Mucosa of gallbladder (tissue), 1 donor: ENCODE measurements around the gene SMKR1. TPM values are rescaled to one million over a fixed set of nuclear protein-coding genes. Genes with fewer than 3 reads are reported as not detected.
"Not testable (repeated sequence)": the region's sequence is repeated elsewhere in the genome, so short reads cannot be mapped to it uniquely, and the experiment has no call there.

ENCODE experiments used
- DNase-seq: peaks from one replicate; pipeline ENCODE4 v3.0.0-alpha.2; 2020; ENCODE audit warnings: low spot score
- total RNA-seq: library from RNA; stranded (reverse); gene quantifications from one replicate; pipeline ENCODE4 v1.2.1, GENCODE V29; 2021
- donor health status: DM: no; HTN: no; CAD: no.

Gene SMKR1
- total RNA-seq, 1 donor from 2014 or later: 2.0 TPM

- no peak for DNase-seq
Observed at GRCh38 chr7:129482781-129483180, 19.6 kb upstream of the SMKR1 start.

GRCh38 chr7:129489491-129489890 is 12.8 kb upstream of the SMKR1 start:
- DNase-seq: no peak

GRCh38 chr7:129492391-129492790 is 9.9 kb upstream of the SMKR1 start:
- DNase-seq: no peak

GRCh38 chr7:129493555-129493954 is 8.8 kb upstream of the SMKR1 start:
- DNase-seq: no peak

GRCh38 chr7:129494041-129494440 is 8.3 kb upstream of the SMKR1 start:
- no peak for DNase-seq

GRCh38 chr7:129495987-129496386 is 6.3 kb upstream of the SMKR1 start:
- DNase-seq: no peak

GRCh38 chr7:129496653-129497052 is 5.7 kb upstream of the SMKR1 start:
- DNase-seq: no peak

GRCh38 chr7:129497156-129497555 is 5.2 kb upstream of the SMKR1 start:
- no peak for DNase-seq

GRCh38 chr7:129498021-129498420 is 4.3 kb upstream of the SMKR1 start:
- no peak for DNase-seq

- DNase-seq: no peak
Observed at GRCh38 chr7:129499999-129500398, 2.3 kb upstream of the SMKR1 start.

- DNase-seq: no peak
Observed at GRCh38 chr7:129502708-129503685, 666 bp downstream of the SMKR1 start.

GRCh38 chr7:129503725-129504124 is 1.4 kb downstream of the SMKR1 start:
- no peak for DNase-seq

GRCh38 chr7:129512192-129512591 is 9.9 kb downstream of the SMKR1 start:
- DNase-seq: no peak

GRCh38 chr7:129513546-129513945 is 11.2 kb downstream of the SMKR1 start:
- DNase-seq: no peak

- no peak for DNase-seq
Observed at GRCh38 chr7:129514683-129515082, 12.4 kb downstream of the SMKR1 start.

- no peak for DNase-seq
Observed at GRCh38 chr7:129515381-129515780, 13.1 kb downstream of the SMKR1 start.

- DNase-seq: no peak
Observed at GRCh38 chr7:129517931-129518330, 15.6 kb downstream of the SMKR1 start.

- no peak for DNase-seq
Observed at GRCh38 chr7:129519464-129519863, 17.1 kb downstream of the SMKR1 start.

GRCh38 chr7:129522088-129522970 is 20.0 kb downstream of the SMKR1 start:
- DNase-seq: no peak

- no peak for DNase-seq
Observed at GRCh38 chr7:129522971-129523340, 20.6 kb downstream of the SMKR1 start.

GRCh38 chr7:129523924-129524323 is 21.6 kb downstream of the SMKR1 start:
- DNase-seq: no peak

GRCh38 chr7:129524405-129524804 is 22.1 kb downstream of the SMKR1 start:
- DNase-seq: not testable (repeated sequence)
